HG03108 (cell line): ENCODE data around the gene CSKMT.
"Not testable (repeated sequence)": the region's sequence is repeated elsewhere in the genome, so short reads cannot be mapped to it uniquely, and the experiment has no call there.

Source experiments
- ATAC-seq: cut with Tn5 transposase; IDR thresholded peaks from one replicate; pipeline ENCODE4 v1.9.1; 2021; ENCODE audit warnings: moderate library complexity; ENCODE audit not compliant: unreplicated experiment

The CSKMT gene

DNA sequence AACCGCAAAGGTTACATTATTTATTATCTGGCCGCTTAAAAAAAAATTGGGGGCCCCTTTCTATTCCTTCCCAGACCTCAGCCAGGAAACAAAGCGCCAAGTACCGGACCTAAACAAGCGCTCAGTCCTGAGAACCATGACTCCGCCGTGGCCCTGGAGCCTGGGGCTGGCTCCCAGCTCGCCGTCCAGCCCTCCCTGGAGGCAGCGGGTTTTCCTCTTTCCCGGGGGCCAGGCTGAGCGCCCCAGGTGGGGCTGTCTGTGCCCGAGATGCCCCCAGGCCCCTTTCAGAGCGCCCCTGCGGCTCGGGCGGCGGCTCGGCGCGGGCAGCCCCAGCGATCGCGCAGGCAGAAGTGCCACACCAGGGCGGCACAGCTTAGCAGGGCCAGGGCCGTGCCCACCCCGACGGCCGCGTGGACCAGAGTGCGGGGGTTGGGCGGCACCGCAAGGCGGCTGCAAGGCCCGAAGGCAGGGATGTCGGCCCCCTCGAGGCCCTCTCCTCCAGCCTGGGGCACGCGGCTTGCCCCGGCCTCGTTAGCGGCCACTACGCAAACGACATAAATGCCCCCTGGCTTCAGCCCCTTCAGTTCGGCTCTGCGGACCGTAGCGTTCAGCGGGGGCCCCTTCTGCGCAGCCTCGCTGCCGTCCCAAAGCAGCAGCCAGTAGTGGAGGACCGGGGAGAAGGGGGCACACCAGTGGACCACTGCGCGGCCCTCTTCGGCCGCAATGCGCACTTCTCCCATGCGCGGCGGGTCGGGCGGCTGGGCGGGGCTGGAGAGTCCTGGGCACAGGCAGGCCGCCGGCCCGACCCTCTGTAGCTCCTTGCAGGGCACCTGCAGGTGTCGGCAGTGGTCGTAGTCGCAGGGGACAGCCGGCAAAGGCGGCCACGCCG lies 22.6 kb downstream of the CSKMT start:
- no peak for ATAC-seq

DNA sequence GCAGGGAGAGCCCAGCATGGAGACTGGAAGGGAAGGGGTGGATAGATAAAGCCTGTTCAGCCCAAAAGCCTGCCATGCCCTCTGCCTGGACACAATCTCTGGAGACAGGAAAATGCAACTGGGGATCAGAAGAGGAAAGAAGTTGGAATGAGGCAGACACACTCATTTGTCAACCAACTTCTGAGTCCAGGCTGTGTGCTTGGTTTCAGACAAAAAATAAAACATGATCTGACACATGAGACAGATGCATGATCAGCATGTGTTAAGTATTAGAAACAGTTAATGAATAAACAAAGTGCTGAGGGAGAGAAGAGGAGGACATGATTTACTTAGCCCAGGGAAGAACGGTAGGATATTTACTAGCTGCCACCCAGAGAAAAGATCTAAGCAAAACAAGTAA lies 23.4 kb downstream of the CSKMT start:
- no peak for ATAC-seq

DNA sequence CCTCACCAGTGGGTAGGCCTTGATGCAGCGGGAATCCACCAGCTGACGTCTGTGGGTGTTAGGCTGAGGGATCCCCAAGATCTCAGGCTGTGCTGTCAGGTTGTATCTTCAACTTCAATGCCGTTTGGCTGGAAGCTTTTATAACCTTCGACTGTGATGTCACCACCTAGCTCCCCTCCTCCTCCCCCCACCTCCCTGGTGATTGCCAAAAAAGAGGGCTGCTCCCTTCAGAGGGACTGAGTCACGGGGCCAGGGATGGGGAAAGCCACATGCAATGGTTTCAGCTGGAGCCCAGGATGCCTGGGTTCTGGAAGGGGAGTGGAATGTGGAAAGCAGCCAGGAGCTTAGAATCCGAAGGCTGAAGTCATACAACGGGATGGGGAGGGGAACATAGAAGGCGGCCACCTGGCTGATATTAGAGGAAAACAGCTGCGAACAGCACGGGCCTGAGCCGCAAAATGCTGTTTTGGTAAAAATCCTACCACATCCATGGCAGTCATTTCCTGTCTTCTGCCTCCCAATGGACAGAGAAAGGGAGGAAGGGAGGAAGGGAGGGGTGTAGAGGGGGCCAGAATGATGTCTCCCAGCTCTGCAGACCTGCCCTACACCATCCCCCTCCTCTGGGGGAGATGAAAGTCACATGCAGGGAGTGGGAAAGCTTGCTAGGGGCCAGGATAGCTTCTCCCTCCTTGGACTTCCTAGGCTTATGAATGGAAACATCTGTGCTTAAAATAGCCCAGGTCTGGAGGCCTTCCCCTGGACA lies 24.5 kb downstream of the CSKMT start, which contains the start of gene LRRN4CL:
TSS of gene LRRN4CL (minus strand) at position 110 of the 763 bp plus-strand sequence. CDS start 1,022 bp downstream, outside the sequence.
- ATAC-seq = no peak

DNA sequence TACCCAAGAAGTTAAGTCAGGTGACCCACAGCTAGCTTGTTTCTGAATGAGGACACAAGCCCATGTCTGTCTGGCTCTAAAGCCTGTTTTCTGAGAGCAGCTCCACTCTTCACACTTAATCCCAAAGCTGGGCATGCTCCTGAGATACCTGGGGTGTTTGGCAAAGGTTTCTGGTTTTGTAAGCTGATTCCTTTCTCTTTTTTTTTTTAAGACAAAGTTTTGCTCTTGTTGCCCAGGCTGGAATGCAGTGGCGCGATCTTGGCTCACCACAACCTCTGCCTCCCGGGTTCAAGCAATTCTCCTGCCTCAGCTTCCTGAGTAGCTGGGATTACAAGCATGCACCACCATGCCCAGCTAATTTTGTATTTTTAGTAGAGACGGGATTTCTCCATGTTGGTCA lies 28.5 kb downstream of the CSKMT start:
- not testable (repeated sequence) for ATAC-seq

DNA sequence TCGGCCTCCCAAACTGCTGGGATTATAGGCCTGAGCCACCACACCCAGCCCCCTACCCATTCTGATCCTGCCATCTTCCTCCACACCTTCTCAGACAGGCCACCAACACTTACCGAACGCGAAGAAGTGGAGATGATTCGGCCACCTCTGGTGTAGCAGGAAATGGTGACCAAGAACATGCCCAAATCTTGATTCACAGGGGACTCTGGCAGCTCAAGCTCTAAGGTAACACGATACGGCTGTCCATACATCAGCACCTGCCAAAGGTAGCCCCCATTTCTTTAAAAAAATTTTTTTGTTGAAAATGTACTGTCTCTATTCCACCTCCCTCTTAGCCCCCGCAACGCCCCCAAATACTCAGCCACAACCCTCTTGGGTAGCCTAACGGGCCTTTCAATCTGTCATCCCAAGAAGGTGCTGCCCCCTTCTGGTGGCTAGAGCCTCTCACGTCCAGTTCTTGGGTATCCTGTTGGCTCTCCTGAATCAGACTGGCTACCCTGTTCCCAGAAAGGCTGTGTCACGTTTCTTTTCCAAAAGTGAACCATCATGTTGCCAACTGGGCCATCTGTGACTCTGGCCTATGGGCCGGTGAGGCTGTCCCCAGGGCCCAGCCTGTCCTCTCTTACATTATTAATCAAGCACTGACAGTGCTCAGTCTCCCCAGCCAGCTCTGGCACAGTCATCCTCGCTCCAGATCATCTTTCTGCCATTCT lies 29.5 kb downstream of the CSKMT start:
- no peak for ATAC-seq

DNA sequence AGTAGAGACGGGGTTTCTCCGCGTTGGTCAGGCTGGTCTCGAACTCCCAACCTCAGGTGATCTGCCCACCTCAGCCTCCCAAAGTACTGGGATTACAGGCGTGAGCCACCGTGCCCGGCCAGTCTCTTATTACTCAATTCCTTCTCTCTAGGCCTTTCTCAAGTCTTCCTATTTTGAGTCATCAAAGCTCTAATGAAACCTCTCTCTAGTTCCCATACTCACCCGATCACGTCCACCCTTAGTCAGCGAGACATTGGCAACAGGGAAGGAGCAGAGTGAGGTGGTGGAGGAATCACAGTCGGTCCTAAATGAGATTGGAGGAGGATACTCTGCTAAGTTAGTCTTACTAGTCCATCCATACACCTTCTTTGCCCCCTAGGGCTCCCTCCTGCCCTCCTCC lies 37.1 kb downstream of the CSKMT start:
- ATAC-seq = no peak

DNA sequence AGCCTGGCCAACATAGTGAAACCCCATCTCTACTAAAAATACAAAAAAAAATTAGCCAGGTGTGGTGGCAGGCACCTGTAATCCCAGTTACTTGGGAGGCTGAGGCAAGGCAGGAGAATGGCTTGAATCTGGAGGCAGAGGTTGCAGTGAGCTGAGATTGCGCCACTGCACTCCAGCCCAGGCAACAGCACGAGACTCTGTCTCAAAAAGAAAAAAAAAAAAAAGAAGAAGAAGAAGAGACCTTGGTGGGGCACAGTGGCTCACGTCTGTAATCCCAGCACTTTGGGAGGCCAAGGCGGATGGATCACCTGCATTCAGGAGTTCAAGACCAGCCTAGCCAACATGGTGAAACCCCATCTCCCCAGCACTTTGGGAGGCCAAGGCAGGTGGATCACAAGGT lies 38.8 kb downstream of the CSKMT start:
- not testable (repeated sequence) for ATAC-seq

DNA sequence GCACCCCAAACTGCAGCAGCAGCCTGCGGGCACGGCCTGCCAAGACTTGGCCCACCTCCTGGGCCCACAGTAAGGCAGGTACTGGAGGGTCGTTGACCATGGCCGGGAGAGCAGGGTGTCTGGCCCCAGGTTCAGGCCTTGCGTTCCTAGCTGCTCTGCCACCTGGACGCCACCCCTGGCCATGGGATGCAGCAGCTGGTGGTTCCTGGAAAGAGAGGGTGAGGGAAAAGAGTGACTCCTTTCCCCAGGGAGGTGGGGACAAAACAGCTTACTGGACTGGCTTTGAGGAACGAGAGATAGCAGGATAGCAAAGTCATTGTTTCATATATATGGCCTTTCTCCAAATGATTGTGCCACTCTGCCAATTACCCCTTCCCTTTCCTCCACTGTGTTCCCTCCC lies 40.3 kb downstream of the CSKMT start:
- no peak for ATAC-seq

DNA sequence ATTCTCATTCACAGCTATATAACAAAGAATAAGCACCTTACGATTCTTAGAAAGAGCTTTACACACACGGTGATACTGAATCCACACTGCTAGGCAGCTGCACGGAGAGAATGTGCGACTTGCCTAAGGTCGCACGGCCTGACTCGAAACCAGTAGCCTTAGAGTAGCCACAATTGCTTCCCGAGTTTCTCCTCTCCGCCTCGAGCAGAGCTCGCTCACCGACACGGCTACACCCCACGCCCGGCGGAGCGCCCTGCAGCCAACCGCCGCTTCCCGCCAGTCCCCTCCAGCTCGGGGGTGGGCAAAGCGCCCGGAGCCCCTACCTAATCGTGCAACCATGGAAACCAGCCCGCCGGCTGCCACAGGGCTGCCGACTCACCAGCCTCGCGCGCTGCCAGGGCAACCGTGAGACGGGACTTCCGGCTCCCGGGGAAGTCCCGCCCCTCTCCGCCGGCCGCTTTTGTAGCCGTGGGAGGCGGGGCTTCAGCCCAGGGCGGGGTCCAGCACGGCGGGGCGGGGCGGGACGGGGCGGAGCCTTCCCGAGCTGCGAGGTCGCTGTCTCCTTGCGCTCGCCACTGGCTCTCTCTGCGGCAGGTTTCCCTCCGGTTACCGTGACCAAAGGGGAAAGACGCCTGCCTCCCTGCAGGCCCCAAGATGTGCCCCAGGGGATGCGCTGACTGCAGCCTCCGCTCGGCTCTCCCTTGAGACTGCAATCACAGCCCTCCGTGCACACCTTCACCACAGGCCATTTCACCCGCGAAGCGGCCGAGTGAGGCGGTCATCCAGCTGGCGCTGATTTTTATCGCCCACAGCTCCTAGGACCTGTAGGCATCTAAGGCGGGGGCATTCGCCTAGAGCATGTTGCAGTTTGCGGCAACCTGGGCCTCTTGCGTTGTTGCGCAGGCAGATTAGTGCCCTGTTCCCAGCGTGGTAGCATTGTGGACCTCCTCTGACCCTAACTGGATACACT lies 41.1 kb downstream of the CSKMT start:
- peak; percentile 52 for ATAC-seq

DNA sequence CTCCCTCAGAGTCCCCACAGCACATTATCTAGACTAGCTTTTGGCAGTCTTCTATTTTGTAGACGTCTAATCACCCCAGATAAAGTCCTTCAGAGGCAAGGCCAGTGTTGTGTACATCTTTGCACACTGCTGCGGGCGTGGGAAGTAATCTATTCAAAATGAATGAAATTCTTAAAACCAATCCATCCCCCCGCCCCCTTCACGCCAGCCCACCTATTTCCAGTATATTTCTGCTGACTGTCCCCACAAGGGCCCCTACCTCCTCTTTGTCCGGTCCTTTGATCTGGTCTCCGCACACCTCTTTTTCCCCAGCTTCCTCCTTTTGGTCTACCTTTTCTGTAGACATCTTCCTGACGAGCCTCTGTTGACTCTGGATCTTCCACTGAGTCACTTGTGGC lies 41.7 kb downstream of the CSKMT start:
- ATAC-seq = no peak

DNA sequence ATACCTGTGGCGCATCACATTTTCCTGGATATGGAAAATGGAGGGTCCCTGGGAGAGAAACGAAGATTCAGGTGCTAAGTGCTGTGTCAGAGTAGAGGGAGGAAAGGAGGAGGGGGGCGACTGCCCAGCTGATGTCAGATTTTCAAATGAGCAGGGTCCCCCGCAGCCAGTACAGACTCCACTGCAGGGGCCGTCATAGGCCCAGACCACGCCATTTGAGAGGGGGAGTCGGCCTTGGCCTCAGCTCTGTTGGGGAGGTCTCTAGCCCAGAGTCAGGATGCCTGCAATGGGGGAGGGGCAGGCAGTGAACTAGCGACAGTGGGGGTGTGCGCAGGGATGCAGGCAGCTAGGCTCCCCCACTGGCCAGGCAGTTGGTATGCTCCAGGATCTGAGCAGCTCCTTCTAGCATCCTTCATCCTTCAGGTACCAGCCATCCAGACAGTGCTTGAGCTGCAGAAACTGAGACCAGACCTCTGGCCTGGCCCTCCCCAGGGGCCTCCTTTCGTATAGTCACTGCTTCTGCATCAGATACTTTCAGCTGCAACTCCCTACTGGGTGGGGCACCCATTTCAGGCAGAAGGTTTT lies 42.3 kb downstream of the CSKMT start, which contains the start of the genes BSCL2 and GNG3:
TSS of gene BSCL2 (minus strand) at position 148 of the 585 bp plus-strand sequence. CDS start 229 bp downstream, outside the sequence.
TSS of gene GNG3 (plus strand) at position 400 of the 585 bp plus-strand sequence. CDS start 620 bp downstream, outside the sequence.
- no peak for ATAC-seq

DNA sequence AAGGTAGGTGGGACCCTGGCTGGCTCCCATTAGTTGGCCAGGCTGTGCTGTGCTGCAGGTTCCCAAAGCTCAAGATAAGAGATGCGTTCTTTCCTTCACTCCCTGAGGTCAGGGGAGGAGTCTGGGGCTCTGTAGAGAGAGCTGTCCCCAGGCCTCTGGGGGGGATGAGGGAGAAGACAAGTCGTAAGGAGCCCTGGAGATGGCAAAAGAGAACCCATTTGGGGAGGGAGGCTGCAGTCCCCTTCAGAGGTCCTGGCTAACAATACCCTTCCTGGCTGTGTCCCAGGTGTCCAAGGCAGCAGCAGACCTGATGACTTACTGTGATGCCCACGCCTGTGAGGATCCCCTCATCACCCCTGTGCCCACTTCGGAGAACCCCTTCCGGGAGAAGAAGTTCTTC lies 43.3 kb downstream of the CSKMT start:
- ATAC-seq = no peak

DNA sequence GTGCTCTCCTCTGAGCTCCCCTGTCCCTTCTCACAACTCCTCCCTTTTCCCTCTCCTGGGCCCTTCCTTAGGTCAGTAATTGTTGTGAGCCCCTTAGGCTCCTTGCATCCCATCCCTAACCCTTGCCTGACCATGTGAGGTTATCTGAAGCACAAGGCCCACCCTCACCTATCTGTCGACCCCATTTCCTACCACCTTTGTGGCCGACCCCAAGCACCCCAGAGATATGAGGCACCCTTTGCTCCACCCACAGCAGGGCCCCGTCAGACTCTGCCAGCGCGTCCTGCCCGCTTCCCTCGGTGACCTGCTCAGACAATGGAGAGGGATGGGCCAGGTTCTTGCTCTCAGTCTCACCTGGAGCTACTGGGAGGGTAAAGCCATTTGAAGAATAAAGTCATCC lies 43.7 kb downstream of the CSKMT start:
- ATAC-seq = no peak

DNA sequence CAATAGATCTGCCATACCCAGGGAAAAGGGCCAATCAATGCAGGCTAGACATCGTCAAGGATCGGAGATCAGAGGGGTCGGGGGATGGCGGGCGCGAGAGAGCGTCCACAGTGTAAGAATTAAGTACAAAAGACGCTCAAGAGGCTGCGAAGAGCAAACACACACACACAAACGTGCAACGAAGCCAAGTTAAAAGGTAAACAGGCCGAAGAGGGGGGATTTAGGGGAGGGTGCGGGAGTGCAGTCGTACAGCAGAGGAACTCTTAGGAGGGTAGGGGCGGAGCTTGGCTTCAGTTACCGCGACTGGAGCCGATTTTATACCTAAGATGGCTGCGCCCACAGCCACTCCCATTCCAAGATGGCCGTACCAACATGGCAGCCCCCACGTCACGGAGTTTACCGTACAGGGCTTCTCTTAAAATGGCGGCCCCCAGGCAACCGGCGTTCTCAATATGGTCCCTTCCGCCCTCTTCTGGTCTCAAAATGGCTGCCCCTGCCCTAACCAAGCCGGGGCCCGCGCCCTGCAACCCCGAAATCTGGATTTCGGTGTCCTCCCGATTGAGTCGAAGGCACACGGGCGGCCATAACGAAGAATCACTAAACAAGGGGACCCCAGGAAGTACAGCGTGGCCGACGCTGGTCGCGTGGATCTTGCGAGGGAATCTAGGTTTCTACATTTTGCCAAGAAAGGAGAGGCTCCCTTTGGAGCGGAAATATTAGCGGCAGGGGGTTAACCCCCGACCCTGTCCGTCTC lies 44.3 kb downstream of the CSKMT start:
- ATAC-seq = peak; percentile 63

DNA sequence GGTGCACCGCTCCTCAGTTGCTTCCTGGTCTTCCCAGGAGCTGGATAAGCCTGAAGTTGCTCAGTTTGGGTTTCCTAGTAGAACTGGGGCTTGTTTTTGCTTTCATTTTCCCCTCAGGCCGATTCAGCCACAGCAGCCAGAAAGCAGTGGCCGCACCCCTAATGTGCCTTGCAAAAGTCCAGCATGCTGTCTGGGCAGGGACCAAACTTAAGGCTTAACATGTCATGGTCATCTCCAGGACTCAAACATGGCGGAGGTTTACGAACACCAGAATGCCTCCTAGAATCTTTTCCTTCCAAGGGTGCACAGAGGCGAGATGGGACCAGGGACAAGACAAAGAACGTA lies 44.9 kb downstream of the CSKMT start:
- no peak for ATAC-seq

DNA sequence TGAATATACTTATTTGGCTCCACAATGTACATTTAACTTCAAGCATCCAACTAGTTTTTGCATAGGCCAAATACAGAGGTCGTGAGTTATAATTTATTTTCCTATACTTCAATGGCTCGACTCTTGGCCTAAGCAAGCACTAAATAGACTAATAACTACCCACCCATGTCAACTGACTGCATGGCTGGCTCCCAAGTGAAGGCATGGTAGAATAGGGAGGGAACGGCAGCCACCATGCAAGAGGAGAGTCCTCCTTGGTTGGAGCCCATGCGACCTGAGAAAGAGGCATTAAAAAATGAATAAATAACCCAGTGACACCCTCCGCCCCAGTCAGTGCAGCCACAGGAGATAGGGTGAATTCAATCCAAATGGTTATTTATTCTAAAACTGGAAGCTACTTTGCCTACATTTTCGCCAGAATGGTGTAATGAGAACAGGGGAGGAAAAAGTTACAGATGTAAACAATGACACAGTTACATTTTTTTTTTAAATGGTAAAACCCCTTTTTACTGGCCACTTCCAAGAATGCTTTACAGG lies 47.2 kb downstream of the CSKMT start:
- ATAC-seq = no peak

DNA sequence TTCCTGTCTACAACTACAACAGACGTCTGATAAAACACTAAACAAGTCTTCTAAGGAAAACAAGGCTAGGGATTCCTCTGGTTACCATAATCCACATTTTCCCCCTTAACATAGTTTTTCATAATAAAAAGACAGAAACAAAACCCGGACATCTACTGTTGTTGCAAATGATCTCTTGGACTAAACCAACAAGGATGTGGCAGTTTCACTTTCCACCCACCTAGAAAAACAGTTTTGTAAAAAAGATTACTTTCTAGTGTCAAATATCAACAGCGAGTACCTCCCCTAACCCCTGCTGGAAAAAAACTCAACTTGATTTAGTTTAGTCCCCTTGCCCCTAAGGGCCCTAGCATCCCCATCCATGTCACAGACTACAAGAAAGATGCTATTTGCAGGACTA lies 47.7 kb downstream of the CSKMT start:
- ATAC-seq = no peak

DNA sequence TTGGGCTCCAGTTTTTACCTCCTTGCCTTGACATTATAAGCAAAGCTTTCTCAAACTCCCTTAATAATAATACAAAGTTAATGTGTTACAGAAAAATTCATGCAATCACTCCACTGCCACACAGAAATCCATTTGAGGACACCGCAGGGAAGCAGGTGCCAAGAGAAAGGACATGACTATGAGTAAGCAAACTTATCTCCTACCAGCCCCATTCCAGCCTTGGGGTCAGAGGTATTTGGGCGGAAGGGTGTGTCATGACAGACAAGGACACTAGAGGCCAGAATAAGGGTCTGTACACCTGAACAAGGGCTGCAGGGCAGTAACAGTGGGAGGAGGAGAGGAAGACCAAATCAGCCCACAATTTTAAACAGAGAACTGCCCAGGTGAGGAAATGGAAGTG lies 48.2 kb downstream of the CSKMT start:
- ATAC-seq = no peak
